ENCODE measurements around the gene ZC2HC1C. TPM values are rescaled to one million over a fixed set of nuclear protein-coding genes. Genes with fewer than 3 reads are reported as not detected.

ZC2HC1C gene, protein sequence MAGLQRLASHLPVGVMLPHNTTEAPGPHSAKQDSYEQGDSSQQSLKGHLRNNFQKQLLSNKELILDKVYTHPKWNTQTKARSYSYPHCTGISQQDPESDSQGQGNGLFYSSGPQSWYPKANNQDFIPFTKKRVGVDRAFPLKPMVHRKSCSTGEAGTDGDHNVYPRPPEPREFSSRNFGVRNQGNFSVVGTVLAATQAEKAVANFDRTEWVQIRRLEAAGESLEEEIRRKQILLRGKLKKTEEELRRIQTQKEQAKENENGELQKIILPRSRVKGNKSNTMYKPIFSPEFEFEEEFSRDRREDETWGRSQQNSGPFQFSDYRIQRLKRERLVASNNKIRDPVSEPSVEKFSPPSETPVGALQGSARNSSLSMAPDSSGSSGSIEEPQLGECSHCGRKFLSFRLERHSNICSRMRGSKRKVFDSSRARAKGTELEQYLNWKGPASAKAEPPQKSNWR
- total RNA-seq, result 0.38 and 0.51 TPM in 2 replicates

DNA sequence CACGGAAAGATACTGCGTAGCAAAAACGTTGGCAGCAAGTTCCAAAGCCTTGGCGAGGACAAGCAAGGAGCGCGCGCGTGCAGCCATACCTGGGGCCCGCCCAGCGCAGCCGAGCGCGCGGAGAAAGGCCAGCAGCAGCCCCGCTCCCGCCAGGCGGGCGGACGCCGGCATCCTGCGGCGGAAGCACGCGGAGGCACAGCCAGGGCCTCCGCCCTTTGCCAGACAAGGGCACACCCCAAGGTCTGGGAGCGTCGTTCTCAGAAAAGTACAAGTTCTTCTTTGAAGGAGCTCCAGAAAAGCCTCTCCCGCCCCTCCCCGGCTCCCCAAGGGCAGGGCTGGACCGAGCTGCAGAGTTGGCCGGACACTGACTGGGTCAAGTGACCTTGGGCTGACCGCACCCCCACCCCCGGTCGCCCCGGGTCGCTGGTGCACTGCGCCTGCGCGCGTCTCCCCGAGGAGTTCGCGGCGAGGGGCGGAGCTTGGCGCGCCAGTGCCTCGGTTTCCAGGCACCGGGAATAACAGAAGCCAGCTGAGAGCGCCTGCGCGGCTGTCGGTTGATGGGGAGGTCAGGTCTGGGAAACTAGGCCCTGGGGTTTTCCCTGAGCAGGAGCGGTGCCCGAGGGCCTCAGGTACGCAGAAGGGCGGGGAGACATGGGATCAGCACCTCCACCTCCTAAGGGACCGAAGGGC is at the start of gene ZC2HC1C:
Gene ZC2HC1C, plus strand, starts transcription at position 521 of the 690 bp plus-strand sequence. CDS start 933 bp downstream, outside the sequence.
- peak; percentile 88 to 90 for DNase-seq (ENCODE audit: low read depth in 2 of 2)

DNA sequence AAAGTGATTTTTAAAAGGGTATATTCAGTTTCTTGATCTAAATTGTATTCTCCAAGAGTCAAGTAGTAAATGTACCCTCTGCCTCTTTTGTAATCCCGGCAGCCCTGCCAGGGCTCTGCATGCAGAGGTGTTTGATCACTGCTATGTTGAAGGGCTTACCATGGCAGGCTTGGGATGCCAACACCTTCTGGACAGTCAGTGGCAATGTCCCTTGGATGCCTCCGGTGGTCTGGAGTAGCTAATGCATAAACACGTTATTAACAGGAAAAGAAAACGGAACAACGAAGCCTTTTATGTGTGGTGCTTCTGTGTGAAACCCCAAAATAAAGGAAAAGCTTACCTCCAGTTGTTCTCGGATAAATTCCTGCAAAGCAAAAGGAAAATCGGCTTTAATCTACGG is 46.8 kb upstream of the ZC2HC1C start:
- DNase-seq (ENCODE audit: low read depth in 2 of 2), result peak in 1 of 2 donors; percentile 36

DNA sequence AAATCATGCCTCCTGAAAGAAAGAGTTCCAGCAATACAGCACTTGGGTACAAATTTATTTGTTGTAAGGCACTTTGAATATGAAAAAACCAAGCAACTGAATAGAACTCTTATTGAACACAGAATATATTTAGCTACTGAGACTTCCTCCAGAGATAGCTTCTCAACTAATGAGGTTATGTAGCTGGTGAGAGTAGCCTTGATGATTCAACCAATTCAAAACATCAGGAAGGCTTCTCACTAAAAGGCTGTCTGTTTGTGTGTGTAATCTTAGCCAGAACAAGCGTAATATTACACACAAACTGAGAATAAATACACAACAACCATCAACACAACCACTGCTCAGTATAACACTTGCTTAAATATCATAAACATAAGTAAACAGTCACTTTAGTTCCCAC is 46.3 kb upstream of the ZC2HC1C start:
- peak in 1 of 2 donors; percentile 35 for DNase-seq (ENCODE audit: low read depth in 2 of 2)

GRCh38 chr14:75025082-75025481 is 44.4 kb upstream of the ZC2HC1C start:
- peak in 1 of 2 donors; percentile 88 for DNase-seq (ENCODE audit: low read depth in 2 of 2)

DNA sequence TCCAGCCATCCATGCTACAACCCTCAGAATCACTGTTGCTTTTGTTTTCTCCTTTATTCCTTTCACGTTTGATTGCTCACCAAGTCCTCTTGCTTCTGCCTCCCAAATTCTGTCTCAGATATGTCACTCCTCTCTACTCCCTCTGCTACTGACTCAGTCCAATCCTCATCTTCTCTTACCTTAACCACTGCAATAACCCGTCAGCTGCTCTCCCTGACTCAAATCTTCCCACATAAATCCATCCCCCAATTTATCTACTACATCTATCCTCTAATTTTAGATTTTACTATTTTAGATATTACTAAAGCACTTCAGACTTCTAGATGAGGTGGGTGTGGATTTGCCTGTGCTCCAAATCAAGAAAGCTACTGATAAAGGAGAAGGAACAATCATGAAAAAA is 43.6 kb upstream of the ZC2HC1C start:
- DNase-seq (ENCODE audit: low read depth in 2 of 2), result no peak

DNA sequence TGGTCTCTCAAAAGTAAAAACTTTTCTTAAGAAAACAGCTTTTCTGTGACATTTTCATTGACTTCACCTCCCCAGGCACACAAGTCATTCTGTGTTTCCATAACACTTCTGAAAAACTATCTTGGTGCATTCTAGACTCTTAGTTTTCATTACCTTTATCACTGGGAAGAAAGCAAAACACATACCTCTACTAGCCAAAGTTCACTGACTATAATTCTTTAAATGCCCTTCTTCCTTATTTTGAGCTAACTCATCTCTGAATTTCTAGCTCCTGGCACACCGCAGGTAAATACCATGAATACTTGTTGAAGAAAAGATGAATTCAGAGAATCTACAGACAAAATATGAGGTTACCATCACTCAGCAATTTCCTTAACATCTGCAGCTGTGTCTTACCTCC is 39.3 kb upstream of the ZC2HC1C start:
- no peak for DNase-seq (ENCODE audit: low read depth in 2 of 2)

GRCh38 chr14:75032939-75033338 is 36.5 kb upstream of the ZC2HC1C start:
- no peak for DNase-seq (ENCODE audit: low read depth in 2 of 2)

- no peak for DNase-seq (ENCODE audit: low read depth in 2 of 2)
Measured at GRCh38 chr14:75040507-75040906, 28.9 kb upstream of the ZC2HC1C start.

- no peak for DNase-seq (ENCODE audit: low read depth in 2 of 2)
Measured at GRCh38 chr14:75040959-75041358, 28.5 kb upstream of the ZC2HC1C start.

DNA sequence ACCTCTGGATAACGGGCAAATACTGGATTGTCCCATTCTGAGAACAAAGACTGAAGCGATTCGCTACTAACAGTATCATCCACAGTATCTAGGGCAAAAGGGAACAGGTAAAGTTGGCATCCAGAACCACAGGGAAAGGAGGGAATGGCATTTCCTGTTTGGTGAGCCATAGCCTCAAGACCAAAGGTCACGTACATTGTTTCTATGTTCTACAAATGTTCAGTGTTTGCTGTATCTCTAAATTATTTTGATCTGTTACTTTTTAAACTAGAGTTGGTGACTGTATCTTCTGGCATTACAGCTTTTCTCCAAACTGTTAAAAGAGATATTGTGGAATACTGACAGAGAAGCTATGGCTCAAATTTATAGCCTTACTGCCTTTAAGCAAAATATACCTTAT is 27.8 kb upstream of the ZC2HC1C start:
- peak; percentile 30 to 57 for DNase-seq (ENCODE audit: low read depth in 2 of 2)

- peak in 1 of 2 donors; percentile 31 for DNase-seq (ENCODE audit: low read depth in 2 of 2)
Measured at GRCh38 chr14:75042035-75042434, 27.4 kb upstream of the ZC2HC1C start.

- peak in 1 of 2 donors; percentile 68 for DNase-seq (ENCODE audit: low read depth in 2 of 2)
Measured at GRCh38 chr14:75044322-75044721, 25.1 kb upstream of the ZC2HC1C start.

DNA sequence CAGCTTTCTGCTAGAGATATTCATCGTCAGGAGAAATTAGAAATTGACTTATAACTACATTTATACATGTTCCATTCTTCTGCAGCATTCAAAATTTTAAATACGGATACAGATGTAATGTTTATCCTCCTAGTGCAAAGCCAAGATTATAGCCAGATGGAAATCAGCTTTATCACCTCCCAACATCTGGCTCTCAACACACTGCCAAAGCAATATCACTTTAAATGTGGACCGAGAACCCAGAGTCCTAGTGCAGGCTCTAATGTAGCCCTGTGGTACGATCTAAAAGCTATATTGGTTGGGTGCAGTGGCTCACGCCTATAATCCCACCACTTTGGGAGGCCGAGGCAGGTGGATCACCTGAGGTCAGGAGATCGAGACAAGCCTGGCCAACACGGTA is 24.7 kb upstream of the ZC2HC1C start:
- no peak for DNase-seq (ENCODE audit: low read depth in 2 of 2)

GRCh38 chr14:75046275-75046674 is 23.2 kb upstream of the ZC2HC1C start:
- peak in 1 of 2 donors; percentile 17 for DNase-seq (ENCODE audit: low read depth in 2 of 2)

GRCh38 chr14:75046899-75047298 is 22.5 kb upstream of the ZC2HC1C start:
- no peak for DNase-seq (ENCODE audit: low read depth in 2 of 2)

DNA sequence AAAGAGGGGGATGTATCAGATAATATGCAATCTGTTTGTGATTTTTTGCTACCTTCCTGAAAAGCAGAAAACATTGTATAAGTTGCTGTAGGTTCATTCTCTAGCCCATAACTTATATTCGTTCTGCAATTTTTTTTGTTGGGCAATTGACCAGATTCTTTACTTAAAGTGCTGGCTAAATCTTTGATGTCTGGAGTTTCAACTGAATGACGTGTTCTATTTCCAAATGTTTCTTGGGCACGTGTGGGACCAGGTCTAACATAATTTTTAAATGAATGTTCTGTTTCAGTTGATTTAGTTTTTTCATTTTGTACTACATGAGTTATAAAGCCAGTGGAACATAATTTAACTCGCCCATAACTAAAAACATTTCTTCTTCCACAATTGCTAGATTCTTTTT is 21.9 kb upstream of the ZC2HC1C start:
- no peak for DNase-seq (ENCODE audit: low read depth in 2 of 2)

DNA sequence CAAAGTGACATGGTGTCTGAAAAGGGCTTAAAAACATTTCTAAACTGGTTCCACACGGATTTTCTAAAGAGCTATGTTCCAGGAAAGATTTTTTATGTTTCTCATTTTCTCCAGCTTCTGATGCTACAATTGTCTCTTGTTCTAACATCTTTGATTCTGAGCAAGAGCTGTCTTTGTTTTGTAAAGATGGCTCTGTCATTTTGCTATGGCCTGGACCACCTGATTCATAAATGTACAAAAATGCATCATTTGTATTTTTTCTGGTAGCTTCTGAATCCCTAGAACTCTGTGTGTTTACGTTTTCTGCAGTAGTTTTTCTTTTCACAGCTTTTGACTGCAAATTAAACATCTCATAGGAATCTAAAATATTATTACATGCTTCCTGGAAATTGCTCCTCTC is 21.3 kb upstream of the ZC2HC1C start:
- no peak for DNase-seq (ENCODE audit: low read depth in 2 of 2)

DNA sequence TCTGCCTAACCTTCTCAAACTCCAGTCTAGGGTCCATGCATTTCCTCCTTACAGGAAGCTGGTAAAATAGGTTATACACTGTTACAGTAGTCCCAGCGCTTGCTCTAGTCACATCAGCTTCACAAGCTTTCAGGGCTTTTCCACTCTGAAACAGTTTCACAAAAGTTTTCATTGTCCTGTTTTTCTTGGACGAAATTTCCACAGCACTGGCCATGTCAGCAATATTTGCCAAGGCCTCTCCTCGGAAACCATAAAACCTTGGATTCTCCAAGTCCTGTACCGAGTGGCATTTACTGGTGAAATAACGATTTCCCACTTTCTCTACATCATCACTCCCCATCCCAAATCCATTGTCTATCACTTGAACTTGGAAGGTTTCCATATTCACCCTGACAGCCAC is 20.3 kb upstream of the ZC2HC1C start:
- no peak for DNase-seq (ENCODE audit: low read depth in 2 of 2)

- no peak for DNase-seq (ENCODE audit: low read depth in 2 of 2)
Measured at GRCh38 chr14:75049731-75050201, 19.7 kb upstream of the ZC2HC1C start.

GRCh38 chr14:75050852-75051555 is 18.4 kb upstream of the ZC2HC1C start, which contains the start of gene MLH3:
MLH3 (minus strand) TSS chr14:75051467; CDS start chr14:75049655, 1,812 bp downstream.
- DNase-seq (ENCODE audit: low read depth in 2 of 2), result peak; percentile 50 to 80

GRCh38 chr14:75051556-75051899 is 17.9 kb upstream of the ZC2HC1C start:
- DNase-seq (ENCODE audit: low read depth in 2 of 2), result no peak

Measured in dermis microvascular lymphatic vessel endothelial cell (primary cell).